Occipital lobe (tissue), 2 donors: Measurements from ENCODE around the gene KSR1. TPM values are rescaled to one million over a fixed set of nuclear protein-coding genes. Genes with fewer than 3 reads are reported as not detected.
"Not testable (repeated sequence)": the region's sequence is repeated elsewhere in the genome, so short reads cannot be mapped to it uniquely, and the experiment has no call there.

Source experiments
- DNase-seq: peaks from one replicate; lab custom pipeline; 2025; lab: John Stamatoyannopoulos, UW
- total RNA-seq: library from RNA; depleted of rRNA; stranded (reverse); fragments of >200 nt; gene quantifications from one replicate; pipeline ENCODE4 v1.2.3, GENCODE V29; 2014

The KSR1 gene
- total RNA-seq, 1 donor from 2014 or later, result 15.3 TPM

GRCh38 chr17:27654654-27655524, 198.6 kb downstream of the KSR1 start:
- peak; percentile 21 for DNase-seq

- DNase-seq, result not testable (repeated sequence)
Measured at GRCh38 chr17:27655525-27656111, 199.4 kb downstream of the KSR1 start.

- DNase-seq, result not testable (repeated sequence)
Measured at GRCh38 chr17:27656620-27657019, 200.4 kb downstream of the KSR1 start.

- no peak for DNase-seq
Measured at GRCh38 chr17:27657620-27658019, 201.4 kb downstream of the KSR1 start.

DNA sequence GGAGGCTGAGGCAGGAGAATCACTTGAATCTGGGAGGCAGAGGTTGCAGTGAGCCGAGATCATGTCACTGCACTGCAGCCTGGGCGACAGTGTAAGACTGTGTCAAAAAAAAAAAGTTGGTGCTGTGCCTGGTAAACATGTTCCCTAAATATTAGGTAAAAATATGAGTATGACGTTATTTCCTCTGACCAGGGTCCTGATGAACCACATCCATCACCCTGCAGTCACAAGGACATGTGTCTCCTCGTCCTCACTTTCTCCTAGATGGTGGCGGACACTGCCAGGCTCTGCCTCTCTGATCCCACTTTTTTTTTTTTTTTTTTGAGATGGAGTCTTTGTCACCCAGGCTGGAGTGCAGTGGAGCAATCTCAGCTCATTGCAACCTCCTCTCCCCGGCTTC, 203.4 kb downstream of the KSR1 start:
- no peak for DNase-seq

GRCh38 chr17:27660436-27660835, 204.2 kb downstream of the KSR1 start:
- no peak for DNase-seq

DNA sequence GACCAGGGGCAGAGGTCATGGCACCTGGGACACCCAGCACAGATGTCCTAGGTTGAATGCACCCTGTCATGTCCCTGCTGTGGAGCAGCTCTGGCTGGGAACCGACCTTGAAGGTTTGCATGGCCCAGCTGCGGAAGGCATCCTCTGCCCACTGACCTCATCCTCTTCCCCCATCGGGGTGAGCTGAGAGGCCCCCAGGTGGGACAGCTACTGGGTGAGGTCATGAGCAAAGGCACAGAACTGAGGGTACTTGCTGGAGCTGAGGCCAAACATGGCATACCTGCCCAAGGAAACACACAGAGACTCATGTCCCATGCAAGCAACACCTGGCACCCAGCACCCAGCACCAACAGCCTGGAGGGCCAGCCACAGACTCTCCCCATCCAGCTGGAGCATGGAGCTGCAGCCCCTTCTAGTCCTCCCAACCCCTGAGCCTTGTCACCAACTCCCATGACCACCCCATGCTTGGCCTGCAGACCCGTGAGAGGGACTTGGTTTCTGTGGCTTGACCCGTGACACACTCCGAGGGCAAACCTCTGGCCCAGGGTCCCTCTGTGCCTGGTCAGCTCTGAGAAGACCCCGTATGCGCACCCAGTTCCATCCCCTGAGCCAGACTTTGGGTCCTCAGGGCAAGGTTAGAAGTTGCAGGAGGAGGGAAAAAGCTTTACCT, 207.8 kb downstream of the KSR1 start:
- DNase-seq, result no peak

DNA sequence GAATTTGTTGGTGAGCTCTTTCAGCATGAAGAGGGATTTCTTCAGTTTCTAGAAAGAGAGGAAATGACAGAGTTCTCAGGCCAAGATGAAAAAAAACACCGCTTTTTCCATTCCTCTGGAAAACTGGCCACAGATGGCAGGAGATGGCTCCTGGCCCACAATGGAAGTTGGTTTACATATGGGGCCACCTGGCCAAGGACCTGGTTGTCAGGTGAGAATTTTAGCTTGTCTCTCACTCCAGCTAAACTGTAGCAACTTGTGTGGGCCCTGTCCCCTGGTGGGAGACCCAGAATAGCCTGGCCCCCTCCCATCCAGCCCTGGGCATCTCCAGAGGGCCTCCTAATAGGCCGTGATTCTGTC, 208.3 kb downstream of the KSR1 start:
- DNase-seq, result no peak

DNA sequence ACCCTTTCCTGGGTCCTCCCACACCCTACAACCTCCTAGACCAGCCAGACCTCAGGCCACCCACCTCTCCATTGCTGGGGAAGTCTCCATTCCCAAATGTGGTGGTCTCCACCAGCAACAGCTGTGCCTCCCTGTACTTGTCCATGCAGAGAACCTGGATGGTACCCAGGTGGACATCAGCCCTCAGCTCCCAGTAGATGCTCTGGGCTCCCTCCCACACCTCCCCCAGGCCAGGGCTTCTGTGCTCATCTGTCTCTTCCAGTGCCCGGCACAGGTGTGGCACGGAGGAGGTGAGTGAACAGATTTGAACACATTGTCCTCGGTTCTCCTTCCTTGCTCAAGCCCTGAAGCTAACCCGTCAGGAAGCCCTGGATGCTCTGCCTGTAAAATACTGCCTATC, 209.3 kb downstream of the KSR1 start:
- DNase-seq, result no peak

DNA sequence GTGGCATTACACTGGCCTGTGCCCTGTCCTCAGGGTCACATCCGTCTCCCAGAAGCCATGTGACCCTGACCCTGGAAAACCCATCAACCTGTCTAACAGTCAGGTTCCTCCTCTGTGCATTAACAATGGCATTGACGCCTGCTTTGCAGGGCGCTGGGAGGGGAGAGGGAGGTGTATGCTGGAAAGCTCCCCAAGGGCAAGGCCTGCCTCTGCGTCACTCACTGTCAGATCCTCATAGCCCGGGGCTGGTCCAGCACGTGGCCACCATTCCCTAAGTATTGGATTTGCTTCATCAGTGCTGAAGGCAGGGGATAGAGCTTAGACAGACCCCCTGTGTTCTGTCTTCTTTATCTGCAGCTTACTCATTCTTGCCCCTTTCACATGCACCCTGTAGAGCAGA, 210.0 kb downstream of the KSR1 start:
- DNase-seq, result not testable (repeated sequence)

DNA sequence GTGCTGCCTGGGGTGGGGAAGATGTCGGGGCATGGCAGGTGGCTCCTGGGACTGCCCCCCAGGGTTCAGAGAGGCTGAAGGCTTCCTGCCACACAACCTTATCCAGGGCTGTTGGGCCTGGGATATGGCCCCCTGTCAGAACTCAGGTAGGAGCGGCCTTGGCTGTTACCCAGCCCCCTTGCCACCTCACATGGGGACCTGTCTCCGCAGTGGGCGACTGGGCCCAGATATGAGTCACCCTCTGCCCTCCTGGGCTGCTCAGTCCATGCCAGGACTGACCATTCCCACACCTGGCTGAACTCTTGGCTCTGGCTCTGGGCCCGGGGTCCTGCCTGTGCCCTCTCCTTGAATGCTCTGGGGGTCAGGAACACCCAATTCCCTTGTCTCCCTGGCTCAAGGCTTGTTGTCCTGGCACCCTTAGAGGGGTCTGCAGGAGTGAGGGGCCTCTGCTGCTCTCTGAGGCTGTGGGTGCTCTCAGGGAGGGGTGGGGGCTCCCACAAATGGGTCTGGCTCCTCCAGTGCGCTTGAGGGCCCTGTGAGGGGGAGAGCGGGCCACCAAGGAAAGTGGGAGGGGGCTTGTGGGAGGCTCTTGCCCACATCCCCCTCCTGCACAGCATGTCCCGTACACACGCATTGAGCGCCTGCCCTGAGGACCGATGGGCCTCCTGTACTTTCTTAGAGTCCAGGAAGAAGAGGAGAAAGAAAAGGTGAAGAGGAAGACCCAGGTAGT, 210.7 kb downstream of the KSR1 start:
- DNase-seq, result no peak

DNA sequence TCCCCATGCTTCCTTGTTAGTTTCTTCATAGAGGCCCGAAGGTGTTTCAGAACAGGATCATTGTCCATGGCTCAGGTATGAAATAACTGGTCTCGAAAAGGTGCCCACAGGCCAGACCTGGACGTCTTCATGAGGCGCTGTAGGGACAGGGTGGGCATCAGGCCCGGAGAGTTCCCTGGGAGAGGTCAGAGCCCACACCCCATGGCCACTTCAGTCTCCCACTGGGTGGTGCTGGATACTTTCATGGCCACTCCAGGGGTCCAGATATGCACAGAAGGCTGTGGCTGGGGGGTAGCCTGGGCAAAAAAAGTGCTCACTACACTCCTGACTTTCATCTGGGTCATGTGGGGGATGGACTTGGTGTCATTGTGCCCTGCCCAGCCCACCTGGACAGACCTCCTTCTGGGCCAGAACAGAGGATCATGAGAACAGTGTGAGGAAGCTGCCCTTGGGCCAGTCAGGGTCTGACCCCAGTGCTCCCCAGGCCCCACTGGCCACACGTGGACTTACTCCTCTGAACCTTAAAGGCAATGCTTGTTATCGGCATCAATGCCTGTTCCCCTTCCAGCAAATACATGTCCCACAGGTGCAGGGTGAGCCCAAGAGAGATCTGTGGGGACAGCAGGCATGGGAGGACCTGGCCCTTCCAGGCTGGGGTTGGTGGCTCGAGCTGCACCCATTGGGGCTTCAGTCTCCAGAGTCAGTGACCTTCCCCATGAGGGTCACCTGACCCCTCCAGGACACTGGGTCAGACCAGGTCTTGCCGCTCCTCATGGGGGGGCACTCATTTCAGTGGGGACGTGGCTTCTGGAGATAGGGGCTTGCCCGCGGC, 211.6 kb downstream of the KSR1 start:
- no peak for DNase-seq

- no peak for DNase-seq
Measured at GRCh38 chr17:27668488-27668823, 212.2 kb downstream of the KSR1 start.

GRCh38 chr17:27669136-27669535, 212.9 kb downstream of the KSR1 start:
- DNase-seq, result no peak

DNA sequence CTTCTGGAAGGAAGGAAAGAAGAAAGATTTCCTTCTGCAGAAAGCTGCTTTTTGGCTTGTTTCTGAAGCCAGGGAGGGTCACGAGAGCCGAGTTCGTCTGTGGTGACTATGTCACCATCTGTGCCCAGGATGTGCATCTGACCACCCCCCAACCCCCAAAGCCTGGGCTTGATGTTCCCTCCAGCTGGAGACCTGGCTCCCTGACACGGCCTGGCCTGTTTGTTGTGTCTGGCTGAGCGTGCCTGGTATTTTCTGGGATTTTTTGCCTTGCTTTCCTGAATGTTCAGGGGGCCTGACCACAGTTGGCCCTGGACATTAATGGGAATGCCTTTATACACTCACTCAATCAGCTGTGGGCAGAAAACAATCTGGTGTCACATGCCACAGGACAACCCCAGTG, 213.6 kb downstream of the KSR1 start:
- DNase-seq, result no peak

GRCh38 chr17:27670791-27671590, 214.7 kb downstream of the KSR1 start:
- no peak for DNase-seq

- DNase-seq, result no peak
Measured at GRCh38 chr17:27671591-27671910, 215.3 kb downstream of the KSR1 start.

DNA sequence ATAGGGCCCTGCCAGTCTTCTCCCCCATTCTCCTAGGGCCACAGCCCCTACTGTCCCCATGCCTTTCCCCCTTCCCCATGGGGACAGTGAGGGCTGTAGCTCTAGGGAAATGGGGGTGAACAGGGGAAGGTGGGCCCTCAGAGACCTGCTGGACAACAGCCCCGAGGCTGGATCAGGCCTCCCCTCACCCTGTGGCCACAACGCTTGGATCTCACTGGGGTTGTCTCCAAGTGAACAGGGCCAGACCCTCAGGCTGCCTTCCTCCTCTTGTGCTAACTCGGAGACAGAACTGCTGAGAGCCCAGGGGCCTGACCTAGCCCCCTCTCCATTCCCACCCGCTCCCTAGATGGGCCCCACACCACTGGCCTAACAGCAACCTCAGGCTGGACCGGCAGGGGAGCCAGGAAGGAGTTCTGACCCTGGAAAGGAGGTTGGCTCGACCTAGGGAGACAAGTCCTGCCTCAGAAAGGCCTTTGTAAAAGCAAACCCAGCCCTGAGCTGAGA, 215.8 kb downstream of the KSR1 start:
- not testable (repeated sequence) for DNase-seq

- no peak for DNase-seq
Measured at GRCh38 chr17:27674335-27674734, 218.1 kb downstream of the KSR1 start.
